SU-DHL-6 (cell line): ENCODE measurements around the gene CAPN13.

ENCODE experiments used
- H2AFZ ChIP-seq: fragments of 200-600 bp; sonication (generic); 2 replicates; pipeline ENCODE4 v1.6.1; 2014; ENCODE audit warnings: low read depth, mild to moderate bottlenecking, moderate library complexity, mixed read lengths, antibody characterized with exemption, low read length; ENCODE audit not compliant: severe bottlenecking
- H3F3A ChIP-seq: fragments of 200-600 bp; shearing (Covaris generic); 2 replicates; pipeline ENCODE4 v1.6.0; 2016; ENCODE audit warnings: antibody characterized with exemption, mild to moderate bottlenecking; ENCODE audit not compliant: insufficient read depth
- H3K27ac ChIP-seq: fragments of 200-600 bp; sonication (generic); 2 replicates; pipeline ENCODE4 v1.5.1; 2016; ENCODE audit warnings: low read depth, mild to moderate bottlenecking, low read length, moderate library complexity, mixed read lengths
- H3K27me3 ChIP-seq: fragments of 200-600 bp; sonication (generic), shearing (Covaris generic); 2 replicates; pipeline ENCODE4 v1.6.0; 2014; ENCODE audit warnings: mild to moderate bottlenecking, low read length
- H3K36me3 ChIP-seq: fragments of 200-600 bp; sonication (generic); 2 replicates; pipeline ENCODE4 v1.6.1; 2014; ENCODE audit warnings: mild to moderate bottlenecking, low read length, mixed read lengths
- H3K4me2 ChIP-seq: fragments of 300-600, 200-600 bp; shearing (Covaris generic), sonication (generic); 2 replicates; pipeline ENCODE4 v1.6.0; 2014; ENCODE audit warnings: low read length, low read depth, mild to moderate bottlenecking; ENCODE audit not compliant: poor library complexity, severe bottlenecking
- H3K4me3 ChIP-seq: fragments of 200-600 bp; sonication (generic); 2 replicates; pipeline ENCODE4 v1.5.1; 2014; ENCODE audit warnings: antibody characterized with exemption, low read length, mild to moderate bottlenecking, mixed read lengths; ENCODE audit not compliant: insufficient read depth, poor library complexity, severe bottlenecking
- H3K79me2 ChIP-seq: fragments of 200-600 bp; sonication (generic); 2 replicates; pipeline ENCODE4 v1.6.1; 2014; ENCODE audit warnings: mild to moderate bottlenecking, low read length, moderate library complexity; ENCODE audit not compliant: insufficient read depth
- H3K9ac ChIP-seq: fragments of 200-600 bp; sonication (generic); 2 replicates; pipeline ENCODE4 v1.7.0; 2014; ENCODE audit warnings: mild to moderate bottlenecking, low read length
- H3K9me2 ChIP-seq: fragments of 200-600 bp; sonication (generic); replicated peaks from 2 replicates; pipeline ENCODE4 v1.6.1; 2014; ENCODE audit warnings: low read length; ENCODE audit not compliant: insufficient read depth
- H3K9me3 ChIP-seq: fragments of 200-600 bp; sonication (generic); 2 replicates; pipeline ENCODE4 v1.6.1; 2014; ENCODE audit warnings: low read length, mixed read lengths; ENCODE audit not compliant: insufficient read depth
- H4K20me1 ChIP-seq: fragments of 200-600 bp; sonication (generic); 2 replicates; pipeline ENCODE4 v1.6.1; 2014; ENCODE audit warnings: low read depth, mild to moderate bottlenecking, antibody characterized with exemption, low read length, moderate library complexity, mixed read lengths
- EZH2phosphoT487 ChIP-seq: fragments of 200-600 bp; sonication (generic), shearing (Covaris generic); conservative IDR thresholded peaks from 2 replicates; pipeline ENCODE4 v1.6.1; 2018; ENCODE audit warnings: mild to moderate bottlenecking, antibody characterized with exemption, low read length, moderate library complexity, mixed read lengths
- TF ChIP-seq, protein P1 (sequence below): fragments of 200-600 bp; sonication (generic); IDR thresholded peaks from one replicate; pipeline ENCODE4 v1.5.1; 2017; ENCODE audit warnings: antibody characterized with exemption, mild to moderate bottlenecking, low read length, moderate library complexity; ENCODE audit not compliant: insufficient read depth, poor library complexity, severe bottlenecking

The CAPN13 gene

GRCh38 chr2:30808695-30809094 is 1.4 kb upstream of the CAPN13 start:
- no peaks in the 10 kb centered on the region for H4K20me1 ChIP-seq
- H3K4me3 ChIP-seq: no peak overlapping the region
- no peaks in the 10 kb centered on the region for H3K27me3 ChIP-seq
- H3K9me2 ChIP-seq: no peaks in the 10 kb centered on the region
- no peaks in the 10 kb centered on the region for H3F3A ChIP-seq
- no peak overlapping the region for H3K27ac ChIP-seq
- no peaks in the 10 kb centered on the region for H3K36me3 ChIP-seq
- no peaks in the 10 kb centered on the region for H3K9me3 ChIP-seq
- no peak overlapping the region for H2AFZ ChIP-seq
- no peak overlapping the region for H3K4me2 ChIP-seq
- no peak overlapping the region for H3K9ac ChIP-seq
- no peaks in the 10 kb centered on the region for H3K79me2 ChIP-seq
- TF ChIP-seq, protein P1, sequence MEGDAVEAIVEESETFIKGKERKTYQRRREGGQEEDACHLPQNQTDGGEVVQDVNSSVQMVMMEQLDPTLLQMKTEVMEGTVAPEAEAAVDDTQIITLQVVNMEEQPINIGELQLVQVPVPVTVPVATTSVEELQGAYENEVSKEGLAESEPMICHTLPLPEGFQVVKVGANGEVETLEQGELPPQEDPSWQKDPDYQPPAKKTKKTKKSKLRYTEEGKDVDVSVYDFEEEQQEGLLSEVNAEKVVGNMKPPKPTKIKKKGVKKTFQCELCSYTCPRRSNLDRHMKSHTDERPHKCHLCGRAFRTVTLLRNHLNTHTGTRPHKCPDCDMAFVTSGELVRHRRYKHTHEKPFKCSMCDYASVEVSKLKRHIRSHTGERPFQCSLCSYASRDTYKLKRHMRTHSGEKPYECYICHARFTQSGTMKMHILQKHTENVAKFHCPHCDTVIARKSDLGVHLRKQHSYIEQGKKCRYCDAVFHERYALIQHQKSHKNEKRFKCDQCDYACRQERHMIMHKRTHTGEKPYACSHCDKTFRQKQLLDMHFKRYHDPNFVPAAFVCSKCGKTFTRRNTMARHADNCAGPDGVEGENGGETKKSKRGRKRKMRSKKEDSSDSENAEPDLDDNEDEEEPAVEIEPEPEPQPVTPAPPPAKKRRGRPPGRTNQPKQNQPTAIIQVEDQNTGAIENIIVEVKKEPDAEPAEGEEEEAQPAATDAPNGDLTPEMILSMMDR: no peak
- no peak for TF ChIP-seq EZH2phosphoT487

DNA sequence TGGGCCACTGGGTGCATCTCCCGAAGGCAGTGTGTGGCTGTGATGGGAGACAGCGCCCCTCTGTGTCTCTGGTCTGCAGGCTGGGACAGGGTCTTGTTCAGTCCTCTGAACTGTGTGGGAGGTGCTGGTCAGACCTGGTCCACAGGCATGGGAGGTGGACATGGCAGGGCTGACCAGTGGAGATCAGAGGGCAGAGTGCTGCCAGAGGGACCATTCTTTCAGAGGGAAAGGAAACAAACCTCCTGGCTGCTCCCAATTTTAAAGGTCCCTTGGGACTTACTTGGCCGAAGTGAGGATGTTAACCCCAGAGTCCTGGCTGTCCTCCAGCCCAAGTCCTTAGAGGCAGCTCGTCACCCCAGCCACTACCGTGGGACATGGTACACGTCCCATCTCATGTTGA is 4.0 kb downstream of the CAPN13 start:
- Histone ChIP-seq H3K4me3 (no peak overlapping the region), H3K9me2 (no peaks in the 10 kb centered on the region), H3K9me3 (no peaks in the 10 kb centered on the region), H3K9ac (no peak overlapping the region), H3K27me3 (no peaks in the 10 kb centered on the region), H3K27ac (no peak overlapping the region), H3F3A (no peaks in the 10 kb centered on the region), H4K20me1 (no peaks in the 10 kb centered on the region), H3K36me3 (no peaks in the 10 kb centered on the region), H3K79me2 (no peaks in the 10 kb centered on the region), H3K4me2 (no peak overlapping the region), H2AFZ (no peak overlapping the region)
- TF ChIP-seq, protein P1: no peak
- no peak for TF ChIP-seq EZH2phosphoT487

DNA sequence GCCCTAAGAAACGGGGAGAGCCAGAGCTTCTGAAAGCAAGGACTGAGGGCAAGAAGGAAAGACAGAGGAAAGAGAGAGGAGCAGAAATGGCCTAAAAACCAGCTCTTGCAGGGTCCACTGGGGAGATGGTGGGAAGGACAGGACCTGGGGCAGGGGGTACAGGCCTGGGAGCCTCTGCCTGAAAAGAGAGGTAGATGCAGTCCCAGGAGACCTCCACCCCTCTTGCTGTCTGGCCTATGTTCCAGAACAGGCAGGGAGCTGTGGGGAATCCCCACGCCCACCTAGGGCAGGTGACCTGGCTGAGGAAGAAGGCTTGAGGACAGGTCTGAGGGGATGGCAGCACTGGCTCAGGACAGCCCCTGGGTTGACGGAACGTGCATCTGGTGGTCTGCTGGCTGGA is 4.6 kb downstream of the CAPN13 start:
- H3K9ac ChIP-seq: no peak overlapping the region
- no peak for TF ChIP-seq EZH2phosphoT487
- TF ChIP-seq, protein P1: no peak
- H2AFZ ChIP-seq: no peak overlapping the region
- no peaks in the 10 kb centered on the region for H3K9me2 ChIP-seq
- no peaks in the 10 kb centered on the region for H3K9me3 ChIP-seq
- H3K4me2 ChIP-seq: no peak overlapping the region
- H3K79me2 ChIP-seq: no peaks in the 10 kb centered on the region
- no peaks in the 10 kb centered on the region for H3F3A ChIP-seq
- no peak overlapping the region for H3K27ac ChIP-seq
- no peaks in the 10 kb centered on the region for H3K36me3 ChIP-seq
- H3K4me3 ChIP-seq: no peak overlapping the region
- H4K20me1 ChIP-seq: no peaks in the 10 kb centered on the region
- no peaks in the 10 kb centered on the region for H3K27me3 ChIP-seq
